SU-DHL-6 (cell line): ENCODE results near the gene SMOC2.

ENCODE experiments used
- H2AFZ ChIP-seq: fragments of 200-600 bp; sonication (generic); 2 replicates; pipeline ENCODE4 v1.6.1; 2014; ENCODE audit warnings: low read depth, mild to moderate bottlenecking, moderate library complexity, mixed read lengths, antibody characterized with exemption, low read length; ENCODE audit not compliant: severe bottlenecking
- H3F3A ChIP-seq: fragments of 200-600 bp; shearing (Covaris generic); 2 replicates; pipeline ENCODE4 v1.6.0; 2016; ENCODE audit warnings: antibody characterized with exemption, mild to moderate bottlenecking; ENCODE audit not compliant: insufficient read depth
- H3K27ac ChIP-seq: fragments of 200-600 bp; sonication (generic); 2 replicates; pipeline ENCODE4 v1.5.1; 2016; ENCODE audit warnings: low read depth, mild to moderate bottlenecking, low read length, moderate library complexity, mixed read lengths
- H3K27me3 ChIP-seq: fragments of 200-600 bp; sonication (generic), shearing (Covaris generic); 2 replicates; pipeline ENCODE4 v1.6.0; 2014; ENCODE audit warnings: mild to moderate bottlenecking, low read length
- H3K36me3 ChIP-seq: fragments of 200-600 bp; sonication (generic); 2 replicates; pipeline ENCODE4 v1.6.1; 2014; ENCODE audit warnings: mild to moderate bottlenecking, low read length, mixed read lengths
- H3K4me2 ChIP-seq: fragments of 300-600, 200-600 bp; shearing (Covaris generic), sonication (generic); 2 replicates; pipeline ENCODE4 v1.6.0; 2014; ENCODE audit warnings: low read length, low read depth, mild to moderate bottlenecking; ENCODE audit not compliant: poor library complexity, severe bottlenecking
- H3K4me3 ChIP-seq: fragments of 200-600 bp; sonication (generic); 2 replicates; pipeline ENCODE4 v1.5.1; 2014; ENCODE audit warnings: antibody characterized with exemption, low read length, mild to moderate bottlenecking, mixed read lengths; ENCODE audit not compliant: insufficient read depth, poor library complexity, severe bottlenecking
- H3K79me2 ChIP-seq: fragments of 200-600 bp; sonication (generic); 2 replicates; pipeline ENCODE4 v1.6.1; 2014; ENCODE audit warnings: mild to moderate bottlenecking, low read length, moderate library complexity; ENCODE audit not compliant: insufficient read depth
- H3K9ac ChIP-seq: fragments of 200-600 bp; sonication (generic); 2 replicates; pipeline ENCODE4 v1.7.0; 2014; ENCODE audit warnings: mild to moderate bottlenecking, low read length
- H3K9me2 ChIP-seq: fragments of 200-600 bp; sonication (generic); replicated peaks from 2 replicates; pipeline ENCODE4 v1.6.1; 2014; ENCODE audit warnings: low read length; ENCODE audit not compliant: insufficient read depth
- H3K9me3 ChIP-seq: fragments of 200-600 bp; sonication (generic); 2 replicates; pipeline ENCODE4 v1.6.1; 2014; ENCODE audit warnings: low read length, mixed read lengths; ENCODE audit not compliant: insufficient read depth
- H4K20me1 ChIP-seq: fragments of 200-600 bp; sonication (generic); 2 replicates; pipeline ENCODE4 v1.6.1; 2014; ENCODE audit warnings: low read depth, mild to moderate bottlenecking, antibody characterized with exemption, low read length, moderate library complexity, mixed read lengths
- EZH2phosphoT487 ChIP-seq: fragments of 200-600 bp; sonication (generic), shearing (Covaris generic); conservative IDR thresholded peaks from 2 replicates; pipeline ENCODE4 v1.6.1; 2018; ENCODE audit warnings: mild to moderate bottlenecking, antibody characterized with exemption, low read length, moderate library complexity, mixed read lengths
- TF ChIP-seq, protein P1 (sequence below): fragments of 200-600 bp; sonication (generic); IDR thresholded peaks from one replicate; pipeline ENCODE4 v1.5.1; 2017; ENCODE audit warnings: antibody characterized with exemption, mild to moderate bottlenecking, low read length, moderate library complexity; ENCODE audit not compliant: insufficient read depth, poor library complexity, severe bottlenecking

SMOC2 gene

GRCh38 chr6:168585441-168585840 lies 144.5 kb downstream of the SMOC2 start:
- Histone ChIP-seq H3K9ac (no peak overlapping the region), H3K79me2 (no peaks in the 10 kb centered on the region), H4K20me1 (no peaks in the 10 kb centered on the region), H2AFZ (no peak overlapping the region), H3K36me3 (no peaks in the 10 kb centered on the region), H3K27me3 (0 out of 2 replicates have a peak, but pooled peaks cover 3% of the 10 kb centered on the region), H3K9me2 (no peaks in the 10 kb centered on the region), H3K4me3 (no peak overlapping the region), H3K9me3 (no peaks in the 10 kb centered on the region), H3K27ac (no peak overlapping the region), H3F3A (no peaks in the 10 kb centered on the region), H3K4me2 (no peak overlapping the region)
- TF ChIP-seq, protein P1, sequence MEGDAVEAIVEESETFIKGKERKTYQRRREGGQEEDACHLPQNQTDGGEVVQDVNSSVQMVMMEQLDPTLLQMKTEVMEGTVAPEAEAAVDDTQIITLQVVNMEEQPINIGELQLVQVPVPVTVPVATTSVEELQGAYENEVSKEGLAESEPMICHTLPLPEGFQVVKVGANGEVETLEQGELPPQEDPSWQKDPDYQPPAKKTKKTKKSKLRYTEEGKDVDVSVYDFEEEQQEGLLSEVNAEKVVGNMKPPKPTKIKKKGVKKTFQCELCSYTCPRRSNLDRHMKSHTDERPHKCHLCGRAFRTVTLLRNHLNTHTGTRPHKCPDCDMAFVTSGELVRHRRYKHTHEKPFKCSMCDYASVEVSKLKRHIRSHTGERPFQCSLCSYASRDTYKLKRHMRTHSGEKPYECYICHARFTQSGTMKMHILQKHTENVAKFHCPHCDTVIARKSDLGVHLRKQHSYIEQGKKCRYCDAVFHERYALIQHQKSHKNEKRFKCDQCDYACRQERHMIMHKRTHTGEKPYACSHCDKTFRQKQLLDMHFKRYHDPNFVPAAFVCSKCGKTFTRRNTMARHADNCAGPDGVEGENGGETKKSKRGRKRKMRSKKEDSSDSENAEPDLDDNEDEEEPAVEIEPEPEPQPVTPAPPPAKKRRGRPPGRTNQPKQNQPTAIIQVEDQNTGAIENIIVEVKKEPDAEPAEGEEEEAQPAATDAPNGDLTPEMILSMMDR = no peak
- no peak for TF ChIP-seq EZH2phosphoT487

DNA sequence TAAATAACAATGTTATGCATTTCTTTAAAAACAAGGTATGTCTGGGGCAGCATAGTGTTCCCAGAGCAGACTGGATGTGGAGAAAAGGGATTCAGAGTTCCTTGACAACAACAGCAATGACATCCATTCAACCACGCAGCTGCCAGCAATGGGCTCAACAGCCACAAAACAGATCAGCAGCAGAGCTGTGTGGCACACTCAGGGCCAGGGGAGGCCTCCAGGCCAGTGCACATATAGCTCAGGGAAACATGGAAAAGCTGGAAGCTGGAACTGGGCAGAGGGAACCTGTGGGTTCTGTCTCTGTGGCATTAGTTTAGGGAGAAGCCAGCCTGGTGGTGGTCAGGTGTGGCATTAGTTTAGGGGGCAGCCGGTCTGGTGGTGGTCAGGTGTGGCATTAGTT lies 148.3 kb downstream of the SMOC2 start:
- TF ChIP-seq, protein P1 = no peak
- TF ChIP-seq EZH2phosphoT487 = no peak
- Histone ChIP-seq H3K79me2 (no peaks in the 10 kb centered on the region), H3K9me2 (no peaks in the 10 kb centered on the region), H2AFZ (no peak overlapping the region), H3K36me3 (no peaks in the 10 kb centered on the region), H4K20me1 (no peaks in the 10 kb centered on the region), H3K27ac (no peak overlapping the region), H3K9ac (no peak overlapping the region), H3K4me3 (no peak overlapping the region), H3K27me3 (0 out of 2 replicates have a peak, but pooled peaks cover 3% of the 10 kb centered on the region), H3F3A (no peaks in the 10 kb centered on the region), H3K9me3 (no peaks in the 10 kb centered on the region), H3K4me2 (no peak overlapping the region)

GRCh38 chr6:168590406-168590805 lies 149.4 kb downstream of the SMOC2 start:
- no peaks in the 10 kb centered on the region for H3K36me3 ChIP-seq
- no peak overlapping the region for H3K4me3 ChIP-seq
- H4K20me1 ChIP-seq = no peaks in the 10 kb centered on the region
- no peaks in the 10 kb centered on the region for H3K9me2 ChIP-seq
- no peaks in the 10 kb centered on the region for H3K9me3 ChIP-seq
- no peaks in the 10 kb centered on the region for H3K79me2 ChIP-seq
- no peaks in the 10 kb centered on the region for H3F3A ChIP-seq
- H3K4me2 ChIP-seq = no peak overlapping the region
- no peak for TF ChIP-seq EZH2phosphoT487
- TF ChIP-seq, protein P1 = no peak
- H3K9ac ChIP-seq = no peak overlapping the region
- no peak overlapping the region for H3K27ac ChIP-seq
- H3K27me3 ChIP-seq = 0 out of 2 replicates have a peak, but pooled peaks cover 3% of the 10 kb centered on the region
- H2AFZ ChIP-seq = no peak overlapping the region
